ENCODE measurements around the gene KANSL1. TPM values are rescaled to one million over a fixed set of nuclear protein-coding genes. Genes with fewer than 3 reads are reported as not detected.
A peak's percentile ranks its signal among the peaks of the same experiment; 100 is the strongest.
"Not testable (repeated sequence)": the region's sequence is repeated elsewhere in the genome, so short reads cannot be mapped to it uniquely, and the experiment has no call there.

KANSL1 gene
- 58.3 and 132 TPM in 2 replicates for total RNA-seq

GRCh38 chr17:46193151-46193625, at the start of gene KANSL1:
TSS of gene KANSL1 (minus strand) at chr17:46193429. CDS start at chr17:46172143, 21,286 bp downstream.
- peak; percentile 74 for DNase-seq (ENCODE audit: low read depth)

GRCh38 chr17:46231359-46231758, 38.1 kb upstream of the KANSL1 start:
- DNase-seq (ENCODE audit: low read depth) = not testable (repeated sequence)

GRCh38 chr17:46225274-46225794, 32.1 kb upstream of the KANSL1 start:
- DNase-seq (ENCODE audit: low read depth) = peak; percentile 86

GRCh38 chr17:46224864-46225263, 31.6 kb upstream of the KANSL1 start:
- not testable (repeated sequence) for DNase-seq (ENCODE audit: low read depth)

GRCh38 chr17:46223041-46223440, 29.8 kb upstream of the KANSL1 start:
- not testable (repeated sequence) for DNase-seq (ENCODE audit: low read depth)

- no peak for DNase-seq (ENCODE audit: low read depth)
Observed at GRCh38 chr17:46216682-46217081, 23.5 kb upstream of the KANSL1 start.

GRCh38 chr17:46212634-46213435, 19.6 kb upstream of the KANSL1 start:
- DNase-seq (ENCODE audit: low read depth) = peak; percentile 91

GRCh38 chr17:46208997-46209396, 15.8 kb upstream of the KANSL1 start:
- no peak for DNase-seq (ENCODE audit: low read depth)

GRCh38 chr17:46205975-46206374, 12.7 kb upstream of the KANSL1 start:
- no peak for DNase-seq (ENCODE audit: low read depth)

GRCh38 chr17:46202424-46202823, 9.2 kb upstream of the KANSL1 start:
- DNase-seq (ENCODE audit: low read depth) = no peak

GRCh38 chr17:46201491-46201890, 8.3 kb upstream of the KANSL1 start:
- no peak for DNase-seq (ENCODE audit: low read depth)

- no peak for DNase-seq (ENCODE audit: low read depth)
Observed at GRCh38 chr17:46200197-46200596, 7.0 kb upstream of the KANSL1 start.

- no peak for DNase-seq (ENCODE audit: low read depth)
Observed at GRCh38 chr17:46199379-46199778, 6.2 kb upstream of the KANSL1 start.

- no peak for DNase-seq (ENCODE audit: low read depth)
Observed at GRCh38 chr17:46198233-46198632, 5.0 kb upstream of the KANSL1 start.

GRCh38 chr17:46197530-46197929, 4.3 kb upstream of the KANSL1 start:
- no peak for DNase-seq (ENCODE audit: low read depth)

GRCh38 chr17:46195939-46196716, 2.9 kb upstream of the KANSL1 start:
- DNase-seq (ENCODE audit: low read depth) = peak; percentile 94

- no peak for DNase-seq (ENCODE audit: low read depth)
Observed at GRCh38 chr17:46195217-46195855, 2.1 kb upstream of the KANSL1 start.

GRCh38 chr17:46194393-46195216, 1.4 kb upstream of the KANSL1 start:
- peak; percentile 67 for DNase-seq (ENCODE audit: low read depth)

- DNase-seq (ENCODE audit: low read depth) = peak; percentile 85
Observed at GRCh38 chr17:46193626-46194392, 580 bp upstream of the KANSL1 start.

GRCh38 chr17:46192439-46193150, 634 bp downstream of the KANSL1 start:
- peak; percentile 63 for DNase-seq (ENCODE audit: low read depth)
